AG04449 (cell line): ENCODE measurements around the gene USP47.

Experiments used
- CTCF ChIA-PET: fragments of 350-600 bp; formaldehyde crosslinking; extraction: SDS; loops from one replicate; lab custom pipeline; 2021; ENCODE audit warnings: antibody characterized with exemption; lab: Yijun Ruan, JAX
- POLR2A ChIA-PET: fragments of 400-600, 350-600 bp; formaldehyde crosslinking; extraction: SDS; loops from one replicate; lab custom pipeline; 2020; ENCODE audit warnings: antibody characterized with exemption, inconsistent platforms; lab: Yijun Ruan, JAX
- DNase-seq: peaks from one replicate; pipeline ENCODE4 v3.0.0-alpha.2; 2010; ENCODE audit warnings: low read depth, low spot score
- H3K4me3 ChIP-seq: 2 replicates; pipeline ENCODE4 v1.5.1; 2011; ENCODE audit warnings: low read depth, mild to moderate bottlenecking, control low read depth, low read length
- CTCF ChIP-seq: IDR thresholded peaks from one replicate; pipeline ENCODE4 v1.5.1; 2011; ENCODE audit warnings: mild to moderate bottlenecking, moderate library complexity, low read length, control low read depth, inconsistent platforms; ENCODE audit not compliant: insufficient read depth; ENCODE audit errors: missing control alignments

The USP47 gene

GRCh38 chr11:11960687-11961086 is 118.9 kb downstream of the USP47 start:
- H3K4me3 ChIP-seq = no peak overlapping the region
- ChIA-PET POLR2A (interaction anchor here (0.7 kb wide), 1 partner anchor 19 kb away, joined by 3 read pairs; no protein-coding TSS in a partner anchor), CTCF (interaction anchor here (1.4 kb wide), 1 partner anchor 321 kb away, joined by 3 read pairs; no protein-coding TSS in a partner anchor)
- TF ChIP-seq CTCF = no peak
- DNase-seq = no peak

- POLR2A ChIA-PET = interaction anchor here (0.7 kb wide), 1 partner anchor 18 kb away, joined by 3 read pairs; no protein-coding TSS in a partner anchor
- TF ChIP-seq CTCF = no peak
- no peak overlapping the region for H3K4me3 ChIP-seq
- no peak for DNase-seq
- CTCF ChIA-PET = interaction anchor here (0.9 to 1.5 kb wide), 6 partner anchors 8 to 320 kb away, joined by 3 to 4 read pairs (median 3); no protein-coding TSS in a partner anchor
Measured at GRCh38 chr11:11961399-11962028, 119.7 kb downstream of the USP47 start.

- no peak for TF ChIP-seq CTCF
- no peak overlapping the region for H3K4me3 ChIP-seq
- POLR2A ChIA-PET = no interaction called here
- CTCF ChIA-PET = interaction anchor here (0.8 to 1.2 kb wide), 2 partner anchors 10 to 30 kb away, joined by 3 to 4 read pairs; no protein-coding TSS in a partner anchor
- DNase-seq = no peak
Measured at GRCh38 chr11:11963067-11963466, 121.3 kb downstream of the USP47 start.

GRCh38 chr11:11963842-11964773 is 122.3 kb downstream of the USP47 start:
- POLR2A ChIA-PET = no interaction called here
- no peak for TF ChIP-seq CTCF
- CTCF ChIA-PET = interaction anchor here (0.7 to 1.5 kb wide), 6 partner anchors 9 to 320 kb away, joined by 3 to 6 read pairs (median 4); no protein-coding TSS in a partner anchor
- no peak overlapping the region for H3K4me3 ChIP-seq
- DNase-seq = no peak

GRCh38 chr11:11964774-11965150 is 123.0 kb downstream of the USP47 start:
- H3K4me3 ChIP-seq = no peak overlapping the region
- TF ChIP-seq CTCF = no peak
- ChIA-PET POLR2A (no interaction called here), CTCF (interaction anchor here (0.9 to 4.6 kb wide), 7 partner anchors 8 to 316 kb away, joined by 3 to 33 read pairs (median 4); no protein-coding TSS in a partner anchor)
- DNase-seq = no peak
